Upper lobe of left lung (tissue), 6 donors: Measurements from ENCODE around the gene CPNE7. TPM values are rescaled to one million over a fixed set of nuclear protein-coding genes. Genes with fewer than 3 reads are reported as not detected.
A peak's percentile ranks its signal among the peaks of the same experiment; 100 is the strongest.

Source experiments
- ATAC-seq, 2 donors: fragments of 200-7000 bp; cut with Tn5 transposase; one replicate each; pipeline ENCODE4 v1.9.1; 2022; ENCODE audit warnings: mild to moderate bottlenecking in 2 of 2, moderate library complexity in 2 of 2; ENCODE audit not compliant: low FRiP score in 2 of 2
- DNase-seq, 2 donors: peaks; one replicate each; pipeline ENCODE4 v3.0.0-alpha.2; 2019 to 2020
- H3K27ac ChIP-seq, 4 donors: fragments of 200-600 bp; sonication (generic); one replicate each; pipeline ENCODE4 v1.5.1; 2016 to 2019
- H3K27me3 ChIP-seq, 4 donors: fragments of 200-600 bp; sonication (generic); one replicate each; pipeline ENCODE4 v1.5.1; 2017 to 2019
- H3K36me3 ChIP-seq, 4 donors: fragments of 200-600 bp; sonication (generic); one replicate each; pipeline ENCODE4 v1.5.1; 2016 to 2019
- H3K4me1 ChIP-seq, 4 donors: fragments of 200-600 bp; sonication (generic); one replicate each; pipeline ENCODE4 v1.5.1; 2018 to 2019
- H3K4me3 ChIP-seq, 4 donors: fragments of 200-600 bp; sonication (generic); one replicate each; pipeline ENCODE4 v1.5.1; 2017 to 2019; ENCODE audit warnings: mild to moderate bottlenecking in 2 of 4, moderate library complexity in 1 of 4
- H3K9me3 ChIP-seq, 4 donors: fragments of 200-600 bp; sonication (generic); one replicate each; pipeline ENCODE4 v1.5.1; 2018 to 2019
- CTCF ChIP-seq, 6 experiments: fragments of 450-650 bp in 4 of 6; fragments of 200-600 bp in 2 of 6; sonication (generic) in 2 of 6; IDR thresholded peaks; one replicate each; pipeline ENCODE4 v1.5.1; 2016 to 2019; ENCODE audit warnings: antibody characterized with exemption in 6 of 6
- EP300 ChIP-seq, 4 donors: sonication (generic); formaldehyde crosslinking; IDR thresholded peaks; one replicate each; pipeline ENCODE4 v1.5.1; 2017; ENCODE audit warnings: antibody characterized with exemption in 4 of 4, control low read depth in 2 of 4
- POLR2A ChIP-seq, 4 donors: fragments of 450-650 bp; IDR thresholded peaks; one replicate each; pipeline ENCODE4 v1.5.1; 2016 to 2017; ENCODE audit warnings: antibody characterized with exemption in 4 of 4, mild to moderate bottlenecking in 2 of 4
- POLR2AphosphoS5 ChIP-seq, 2 donors: sonication (generic); formaldehyde crosslinking; IDR thresholded peaks; one replicate each; pipeline ENCODE4 v1.5.1; 2017; ENCODE audit warnings: antibody characterized with exemption in 2 of 2
- WGBS, 2 donors: methylation state at CpG; one replicate each; pipeline ENCODE4 v1.1.5; 2017 to 2018; 5-methylcytosine and 5-hydroxymethylcytosine counted together
- total RNA-seq, 6 donors: library from RNA; depleted of rRNA in 4 of 6; stranded (reverse); fragments of >200 nt in 4 of 6; gene quantifications; one replicate each; pipeline versions ENCODE4 v1.1.0 to v1.2.1, GENCODE V29; 2016 to 2021
- donor health status: DM: no; HTN: no; CAD: no; lungs with moderate emphysema.
- donor health status: DM: no; HTN: yes; CAD: no; lungs with severe emphysema.

Gene CPNE7
- total RNA-seq, 6 donors from 2014 or later: 1.4 to 14.7 (median 3.6) TPM; not detected in 2

- Histone ChIP-seq H3K4me3 (no peak overlapping the region), H3K4me1 (peaks cover 12 to 27% (median 16%) of the 10 kb centered on the region in 4 donors)
- 79 to 96% methylated on average over 12 to 35 of the region's 36 CpGs for WGBS, 2 donors
These were observed 7.8 kb downstream of the CPNE7 start for GRCh38 chr16:89583197-89583894.

GRCh38 chr16:89583895-89584644 lies 8.5 kb downstream of the CPNE7 start:
- no peak overlapping the region for H3K4me3 ChIP-seq
- peaks cover 12 to 27% (median 16%) of the 10 kb centered on the region in 4 donors for H3K4me1 ChIP-seq
- no peaks in the 10 kb centered on the region for H3K9me3 ChIP-seq
- TF ChIP-seq CTCF (IDR thresholded peaks at IDR 0.05) (no peak), POLR2A (IDR thresholded peaks at IDR 0.05) (no peak), EP300 (IDR thresholded peaks at IDR 0.05) (no peak), POLR2AphosphoS5 (IDR thresholded peaks at IDR 0.05) (no peak)
- no peaks in the 10 kb centered on the region for H3K36me3 ChIP-seq
- no peak overlapping the region for H3K27ac ChIP-seq
- peak in 1 of 2 donors; percentile 16 for ATAC-seq
- 93 to 94% methylated on average over 21 to 39 of the region's 49 CpGs for WGBS, 2 donors
- peak in 1 of 2 donors; percentile 78 for DNase-seq
- H3K27me3 ChIP-seq: no peaks in the 10 kb centered on the region

More at GRCh38 chr16:89583197-89583894, 7.8 kb downstream of the CPNE7 start:
- TF ChIP-seq EP300 (IDR thresholded peaks at IDR 0.05): no peak
- no peak for TF ChIP-seq POLR2AphosphoS5 (IDR thresholded peaks at IDR 0.05)
- TF ChIP-seq CTCF (IDR thresholded peaks at IDR 0.05): no peak
- TF ChIP-seq POLR2A (IDR thresholded peaks at IDR 0.05): no peak
- Histone ChIP-seq H3K27ac (no peak overlapping the region), H3K9me3 (no peaks in the 10 kb centered on the region), H3K27me3 (no peaks in the 10 kb centered on the region), H3K36me3 (no peaks in the 10 kb centered on the region)
- peak in 1 of 2 donors; percentile 79 for DNase-seq
- ATAC-seq: no peak

GRCh38 chr16:89584768-89585549 lies 9.4 kb downstream of the CPNE7 start:
- Histone ChIP-seq H3K27ac (no peak overlapping the region), H3K4me1 (peaks cover 12 to 27% (median 16%) of the 10 kb centered on the region in 4 donors), H3K27me3 (no peaks in the 10 kb centered on the region), H3K36me3 (no peaks in the 10 kb centered on the region), H3K4me3 (no peak overlapping the region), H3K9me3 (no peaks in the 10 kb centered on the region)
- ATAC-seq (no peak), DNase-seq (peak in 1 of 2 donors; percentile 68)
- 75 to 81% methylated on average over 22 to 25 of the region's 25 CpGs for WGBS, 2 donors
- TF ChIP-seq EP300 (IDR thresholded peaks at IDR 0.05) (no peak), POLR2AphosphoS5 (IDR thresholded peaks at IDR 0.05) (no peak), CTCF (IDR thresholded peaks at IDR 0.05) (no peak), POLR2A (IDR thresholded peaks at IDR 0.05) (no peak)

- TF ChIP-seq EP300 (IDR thresholded peaks at IDR 0.05): no peak
- TF ChIP-seq POLR2A (IDR thresholded peaks at IDR 0.05): no peak
- no peak for TF ChIP-seq POLR2AphosphoS5 (IDR thresholded peaks at IDR 0.05)
- TF ChIP-seq CTCF (IDR thresholded peaks at IDR 0.05): no peak
- 82 to 89% methylated on average over 3 to 7 of the region's 7 CpGs for WGBS, 2 donors
These were observed 10.7 kb downstream of the CPNE7 start for GRCh38 chr16:89586218-89586617.

More at GRCh38 chr16:89586218-89586617, 10.7 kb downstream of the CPNE7 start:
- DNase-seq (peak in 1 of 2 donors; percentile 49), ATAC-seq (no peak)
- H3K27ac ChIP-seq: peak overlapping the region in 2 of 4 donors; percentile 31 to 53
- H3K9me3 ChIP-seq: no peaks in the 10 kb centered on the region
- H3K36me3 ChIP-seq: no peaks in the 10 kb centered on the region
- H3K4me1 ChIP-seq: peaks cover 12 to 27% (median 16%) of the 10 kb centered on the region in 4 donors
- H3K4me3 ChIP-seq: no peak overlapping the region
- H3K27me3 ChIP-seq: no peaks in the 10 kb centered on the region
